Astrocyte (in vitro differentiated cells and primary cell): ENCODE results near the gene FAM168A. TPM values are rescaled to one million over a fixed set of nuclear protein-coding genes. Genes with fewer than 3 reads are reported as not detected.

Source experiments
- DNase-seq: peaks from one replicate; pipeline ENCODE4 v3.0.0-alpha.2; 2010; ENCODE audit warnings: low read depth
- FAIRE-seq: peaks from 2 replicates; lab custom pipeline; 2011; peaks lifted over from hg19 to GRCh38; lab: Jason Lieb, UNC
- H2AFZ ChIP-seq: 2 replicates; pipeline ENCODE4 v1.6.0; 2012; ENCODE audit warnings: low read depth, low read length, inconsistent platforms
- H3K27ac ChIP-seq: 2 replicates; pipeline ENCODE4 v1.5.1; 2011; ENCODE audit warnings: low read depth, low read length, inconsistent platforms
- H3K27me3 ChIP-seq: 2 replicates; pipeline ENCODE4 v1.6.0; 2011; ENCODE audit warnings: low read length, inconsistent platforms; ENCODE audit not compliant: insufficient read depth
- H3K36me3 ChIP-seq: 2 replicates; pipeline ENCODE4 v1.5.1; 2011; ENCODE audit warnings: low read length, inconsistent platforms; ENCODE audit not compliant: insufficient read depth
- H3K4me1 ChIP-seq: 2 replicates; pipeline ENCODE4 v1.5.1; 2011; ENCODE audit warnings: low read length, inconsistent platforms; ENCODE audit not compliant: insufficient read depth
- H3K4me2 ChIP-seq: 2 replicates; pipeline ENCODE4 v1.6.0; 2012; ENCODE audit warnings: low read length, inconsistent platforms
- H3K4me3 ChIP-seq: 2 replicates; pipeline ENCODE4 v1.5.1; 2011; ENCODE audit warnings: low read depth, mild to moderate bottlenecking, low read length, inconsistent platforms; ENCODE audit not compliant: insufficient read depth
- H3K79me2 ChIP-seq: 2 replicates; pipeline ENCODE4 v1.6.0; 2012; ENCODE audit warnings: mild to moderate bottlenecking, low read length, inconsistent platforms; ENCODE audit not compliant: insufficient read depth
- H3K9ac ChIP-seq: 2 replicates; pipeline ENCODE4 v1.6.0; 2012; ENCODE audit warnings: mild to moderate bottlenecking, low read length, inconsistent platforms
- H3K9me3 ChIP-seq: 2 replicates; pipeline ENCODE4 v1.5.1; 2012; ENCODE audit warnings: low read depth, mild to moderate bottlenecking, low read length, inconsistent platforms; ENCODE audit not compliant: insufficient read depth
- H4K20me1 ChIP-seq: 2 replicates; pipeline ENCODE4 v1.6.0; 2012; ENCODE audit warnings: low read length, inconsistent platforms; ENCODE audit not compliant: insufficient read depth
- H3K27ac Mint-ChIP-seq: one replicate; pipeline ENCODE4 v1.8.0; 2021; ENCODE audit warnings: mild to moderate bottlenecking, mixed read lengths; ENCODE audit not compliant: unreplicated experiment
- H3K27me3 Mint-ChIP-seq: one replicate; pipeline ENCODE4 v1.8.0; 2021; ENCODE audit warnings: low read depth, mixed read lengths; ENCODE audit not compliant: unreplicated experiment
- H3K36me3 Mint-ChIP-seq: one replicate; pipeline ENCODE4 v1.8.0; 2021; ENCODE audit warnings: low read depth, mixed read lengths; ENCODE audit not compliant: unreplicated experiment
- H3K4me1 Mint-ChIP-seq: one replicate; pipeline ENCODE4 v1.8.0; 2021; ENCODE audit warnings: low read depth, mixed read lengths; ENCODE audit not compliant: unreplicated experiment
- H3K4me3 Mint-ChIP-seq: one replicate; pipeline ENCODE4 v1.8.0; 2021; ENCODE audit warnings: mild to moderate bottlenecking, moderate library complexity, mixed read lengths; ENCODE audit not compliant: unreplicated experiment
- H3K9me3 Mint-ChIP-seq: one replicate; pipeline ENCODE4 v1.8.0; 2021; ENCODE audit warnings: mild to moderate bottlenecking, mixed read lengths; ENCODE audit not compliant: unreplicated experiment
- CTCF ChIP-seq: IDR thresholded peaks from 2 replicates; pipeline ENCODE4 v1.5.1; 2011; ENCODE audit warnings: low read depth, mild to moderate bottlenecking, inconsistent platforms, low read length, moderate library complexity; ENCODE audit not compliant: insufficient read depth
- EZH2 ChIP-seq: IDR thresholded peaks from 2 replicates; pipeline ENCODE4 v1.6.1; 2012; ENCODE audit warnings: mild to moderate bottlenecking, low read length, inconsistent platforms; ENCODE audit not compliant: insufficient read depth
- total RNA-seq: library from RNA; stranded (reverse); gene quantifications from 2 replicates; pipeline ENCODE4 v1.2.1, GENCODE V29; 2021

The FAM168A gene
- total RNA-seq, 1 donor from 2014 or later: 44.8 TPM

GRCh38 chr11:73510877-73511276, 87.0 kb downstream of the FAM168A start:
- no peaks in the 10 kb centered on the region for H3K27me3 ChIP-seq
- no peak overlapping the region for H3K4me2 ChIP-seq
- no peaks in the 10 kb centered on the region for H3K4me1 ChIP-seq
- no peak overlapping the region for H3K4me3 Mint-ChIP-seq
- H3K36me3 Mint-ChIP-seq: peaks cover 8% of the 10 kb centered on the region
- H3K9ac ChIP-seq: no peak overlapping the region
- H3K27ac ChIP-seq: no peak overlapping the region
- no peak for FAIRE-seq
- H3K79me2 ChIP-seq: peaks cover 15% of the 10 kb centered on the region
- H3K36me3 ChIP-seq: no peaks in the 10 kb centered on the region
- H3K27ac Mint-ChIP-seq: no peak overlapping the region
- H2AFZ ChIP-seq: no peak overlapping the region
- no peak overlapping the region for H3K4me3 ChIP-seq
- H3K9me3 ChIP-seq: no peaks in the 10 kb centered on the region
- DNase-seq: no peak
- H3K9me3 Mint-ChIP-seq: no peaks in the 10 kb centered on the region
- no peaks in the 10 kb centered on the region for H3K4me1 Mint-ChIP-seq
- no peaks in the 10 kb centered on the region for H3K27me3 Mint-ChIP-seq
- peaks cover 21% of the 10 kb centered on the region for H4K20me1 ChIP-seq
- TF ChIP-seq CTCF: no peak
- TF ChIP-seq EZH2: no peak

- H3K27ac Mint-ChIP-seq: no peak overlapping the region
These were observed 87.8 kb downstream of the FAM168A start for GRCh38 chr11:73510106-73510505.

More at GRCh38 chr11:73510106-73510505, 87.8 kb downstream of the FAM168A start:
- Histone ChIP-seq H3K27ac (no peak overlapping the region), H4K20me1 (peaks cover 24% of the 10 kb centered on the region), H3K27me3 (no peaks in the 10 kb centered on the region), H3K4me1 (no peaks in the 10 kb centered on the region), H3K9me3 (no peaks in the 10 kb centered on the region), H2AFZ (no peak overlapping the region), H3K36me3 (no peaks in the 10 kb centered on the region), H3K9ac (no peak overlapping the region), H3K4me2 (no peak overlapping the region), H3K79me2 (peaks cover 18% of the 10 kb centered on the region), H3K4me3 (no peak overlapping the region)
- FAIRE-seq (no peak), DNase-seq (no peak)
- Mint-ChIP-seq H3K4me1 (no peaks in the 10 kb centered on the region), H3K9me3 (no peaks in the 10 kb centered on the region), H3K36me3 (peaks cover 8% of the 10 kb centered on the region), H3K4me3 (no peak overlapping the region), H3K27me3 (no peaks in the 10 kb centered on the region)
- TF ChIP-seq CTCF: no peak
- TF ChIP-seq EZH2: no peak
